GM18907 (cell line): ENCODE measurements around the gene IPO13.

Experiments
- ATAC-seq: cut with Tn5 transposase; IDR thresholded peaks from one replicate; pipeline ENCODE4 v1.9.1; 2021; ENCODE audit warnings: mild to moderate bottlenecking, moderate library complexity; ENCODE audit not compliant: unreplicated experiment

Gene IPO13

DNA sequence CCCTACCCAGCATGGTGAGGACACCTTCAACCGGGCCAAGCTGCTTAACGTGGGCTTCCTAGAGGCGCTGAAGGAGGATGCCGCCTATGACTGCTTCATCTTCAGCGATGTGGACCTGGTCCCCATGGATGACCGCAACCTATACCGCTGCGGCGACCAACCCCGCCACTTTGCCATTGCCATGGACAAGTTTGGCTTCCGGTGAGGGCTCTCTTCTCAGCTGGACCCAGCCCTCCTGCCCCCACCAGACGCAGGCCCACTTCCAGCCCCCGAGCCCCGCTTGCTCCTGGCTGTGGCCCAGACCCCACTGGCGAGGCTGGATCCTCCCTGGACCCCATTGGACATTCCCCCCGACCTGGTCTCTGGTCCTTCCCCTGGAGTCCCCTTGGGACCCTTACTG is 38.1 kb downstream of the IPO13 start:
- no peak for ATAC-seq

DNA sequence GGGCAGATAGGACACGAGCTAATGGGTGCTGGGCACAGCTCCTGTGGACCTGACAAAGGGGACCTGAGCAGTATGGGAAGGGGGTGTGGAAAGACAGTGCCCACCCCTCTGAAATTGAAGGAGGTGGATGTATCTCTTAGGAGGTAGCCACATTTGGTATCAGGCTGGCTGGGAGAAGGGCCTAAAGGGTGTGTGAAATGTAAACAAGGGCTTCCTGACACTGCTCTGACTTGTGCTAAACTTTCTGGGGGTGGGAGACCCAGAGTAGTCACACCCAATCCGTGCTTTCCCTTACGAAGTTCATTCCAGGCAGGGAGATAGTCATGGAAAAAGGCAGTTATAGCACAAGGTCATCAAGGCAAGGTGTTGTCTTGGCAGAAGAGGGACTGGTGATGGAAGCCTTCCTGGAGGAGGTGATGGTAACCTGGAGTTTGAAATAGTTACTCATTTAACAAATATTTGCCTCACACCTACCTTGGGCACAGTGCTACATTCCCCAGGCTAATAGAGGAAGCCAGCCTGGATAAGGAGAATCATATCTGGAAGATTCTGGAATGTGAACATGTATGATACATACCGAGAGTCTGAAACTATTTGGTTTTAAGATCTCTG is 39.3 kb downstream of the IPO13 start:
- ATAC-seq = no peak

DNA sequence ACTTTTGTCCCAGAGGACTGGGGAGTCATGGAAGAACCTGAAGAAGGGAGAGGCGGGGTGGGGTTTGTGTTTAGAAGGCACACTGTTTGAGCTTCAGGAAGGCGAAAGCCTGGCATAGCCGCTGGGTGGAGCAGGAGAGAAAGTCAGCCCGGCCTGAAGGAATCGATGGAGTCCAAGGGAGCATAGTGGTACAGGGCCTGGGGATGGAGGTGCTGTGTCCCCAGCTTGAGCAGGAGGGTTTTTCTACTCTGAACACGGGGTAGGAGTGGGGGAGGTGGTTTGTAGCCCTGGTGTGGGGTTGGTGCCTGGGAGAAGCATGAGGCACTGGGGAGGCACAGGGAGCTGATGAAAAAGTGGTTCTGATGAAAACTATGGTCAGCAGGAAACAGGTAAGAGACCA is 40.0 kb downstream of the IPO13 start:
- no peak for ATAC-seq

DNA sequence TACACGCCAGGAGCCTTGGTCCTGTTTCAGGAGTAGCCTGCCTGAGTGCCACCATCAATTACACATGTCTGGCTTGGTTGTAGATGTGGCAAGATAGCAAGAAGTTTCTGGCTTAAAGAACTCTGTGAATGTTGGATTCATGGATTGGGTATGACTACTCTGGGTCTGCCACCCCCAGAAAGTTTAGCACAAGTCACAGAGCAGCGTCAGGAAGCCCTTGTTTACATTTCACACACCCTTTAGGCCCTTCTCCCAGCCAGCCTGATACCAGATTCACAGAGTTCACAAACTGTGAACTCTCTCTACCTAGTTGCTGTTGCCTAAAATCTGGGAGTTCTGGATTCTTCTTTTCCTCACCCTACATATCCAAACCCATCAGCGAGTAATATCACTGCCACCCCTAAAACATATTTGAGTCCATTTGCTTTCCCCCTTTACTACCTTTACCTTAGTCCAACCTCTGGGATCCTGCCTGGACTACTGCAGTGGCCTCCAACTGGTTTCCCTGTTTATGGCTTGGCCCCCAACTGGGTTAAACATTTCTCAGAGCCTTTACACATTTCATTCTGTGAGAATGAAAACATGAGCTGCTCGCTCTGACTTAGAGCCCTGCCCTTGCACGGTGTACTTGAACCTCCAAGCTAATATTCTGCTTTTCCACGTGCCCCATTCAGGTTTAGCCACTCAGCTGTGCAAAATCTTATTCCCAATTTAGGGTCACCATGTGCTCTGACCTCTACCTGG is 40.6 kb downstream of the IPO13 start:
- no peak for ATAC-seq

DNA sequence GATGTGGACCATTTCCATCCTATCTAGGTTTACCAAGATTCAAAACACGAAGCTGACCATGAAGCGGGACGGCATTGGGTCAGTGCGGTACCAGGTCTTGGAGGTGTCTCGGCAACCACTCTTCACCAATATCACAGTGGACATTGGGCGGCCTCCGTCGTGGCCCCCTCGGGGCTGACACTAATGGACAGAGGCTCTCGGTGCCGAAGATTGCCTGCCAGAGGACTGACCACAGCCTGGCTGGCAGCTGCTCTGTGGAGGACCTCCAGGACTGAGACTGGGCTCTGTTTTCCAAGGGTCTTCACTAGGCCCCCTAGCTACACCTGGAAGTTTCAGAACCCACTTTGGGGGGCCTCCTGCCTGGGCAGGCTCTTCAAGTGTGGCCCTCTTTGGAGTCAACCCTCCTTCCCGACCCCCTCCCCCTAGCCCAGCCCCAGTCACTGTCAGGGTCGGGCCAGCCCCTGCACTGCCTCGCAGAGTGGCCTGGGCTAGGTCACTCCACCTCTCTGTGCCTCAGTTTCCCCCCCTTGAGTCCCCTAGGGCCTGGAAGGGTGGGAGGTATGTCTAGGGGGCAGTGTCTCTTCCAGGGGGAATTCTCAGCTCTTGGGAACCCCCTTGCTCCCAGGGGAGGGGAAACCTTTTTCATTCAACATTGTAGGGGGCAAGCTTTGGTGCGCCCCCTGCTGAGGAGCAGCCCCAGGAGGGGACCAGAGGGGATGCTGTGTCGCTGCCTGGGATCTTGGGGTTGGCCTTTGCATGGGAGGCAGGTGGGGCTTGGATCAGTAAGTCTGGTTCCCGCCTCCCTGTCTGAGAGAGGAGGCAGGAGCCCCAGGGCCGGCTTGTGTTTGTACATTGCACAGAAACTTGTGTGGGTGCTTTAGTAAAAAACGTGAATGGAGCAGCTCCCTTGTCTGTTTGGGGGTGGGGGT is 43.8 kb downstream of the IPO13 start:
- ATAC-seq = no peak

DNA sequence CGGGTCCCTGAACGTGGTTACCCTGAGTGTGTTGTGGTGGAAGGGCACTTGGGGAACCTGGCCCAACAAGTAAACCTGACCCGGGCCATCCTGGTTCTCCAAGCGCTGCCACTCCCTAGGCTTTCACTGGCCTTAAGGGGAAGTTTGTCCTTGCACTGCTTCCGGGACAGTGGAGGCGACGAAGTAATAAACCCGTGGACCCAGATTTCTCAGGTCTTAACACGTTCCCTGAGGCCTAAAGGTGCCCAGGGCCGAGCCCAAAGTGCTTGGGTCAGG is 44.4 kb downstream of the IPO13 start:
- no peak for ATAC-seq

DNA sequence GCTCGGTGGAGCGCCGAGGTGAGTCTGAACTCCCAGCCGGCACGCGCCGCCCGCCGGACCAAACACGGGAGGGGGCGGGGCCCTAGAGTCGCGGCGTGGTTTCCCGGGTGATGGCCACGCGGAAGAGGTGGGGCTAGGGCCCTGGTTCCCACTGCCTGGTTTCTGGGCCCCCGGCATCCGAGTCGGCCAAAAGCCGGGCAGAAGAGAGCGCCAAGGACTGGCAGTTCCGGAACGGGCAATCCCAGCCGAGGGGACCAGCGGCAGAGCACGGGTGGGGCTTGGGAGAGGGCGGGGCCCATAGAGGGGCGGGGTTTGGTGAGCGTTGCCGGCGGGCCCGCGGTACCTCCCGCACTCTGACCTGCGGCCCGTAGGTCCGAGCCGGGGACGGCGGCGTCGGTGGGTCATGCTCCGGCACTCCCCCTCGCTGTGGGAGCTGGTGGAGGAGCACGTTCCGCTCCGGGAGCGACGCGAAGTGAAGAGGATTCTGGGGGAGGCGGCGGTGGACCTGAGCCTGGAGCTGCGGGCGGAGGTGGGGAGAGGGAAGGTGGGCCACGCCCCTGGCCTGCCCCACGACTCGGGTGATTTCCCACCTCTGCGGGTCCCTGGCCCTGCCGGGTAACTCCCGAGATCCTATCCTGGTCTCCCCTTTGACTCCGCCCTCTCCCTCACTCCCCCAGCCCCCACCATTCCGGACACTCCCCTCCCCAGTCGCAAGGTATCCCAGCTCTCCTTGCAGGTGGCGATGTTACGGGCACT is 44.9 kb downstream of the IPO13 start, which contains the start of gene CCDC24:
CCDC24 (plus strand) TSS at position 124 of the 756 bp plus-strand sequence; CDS start at position 404, 280 bp downstream.
- peak; percentile 72 for ATAC-seq

DNA sequence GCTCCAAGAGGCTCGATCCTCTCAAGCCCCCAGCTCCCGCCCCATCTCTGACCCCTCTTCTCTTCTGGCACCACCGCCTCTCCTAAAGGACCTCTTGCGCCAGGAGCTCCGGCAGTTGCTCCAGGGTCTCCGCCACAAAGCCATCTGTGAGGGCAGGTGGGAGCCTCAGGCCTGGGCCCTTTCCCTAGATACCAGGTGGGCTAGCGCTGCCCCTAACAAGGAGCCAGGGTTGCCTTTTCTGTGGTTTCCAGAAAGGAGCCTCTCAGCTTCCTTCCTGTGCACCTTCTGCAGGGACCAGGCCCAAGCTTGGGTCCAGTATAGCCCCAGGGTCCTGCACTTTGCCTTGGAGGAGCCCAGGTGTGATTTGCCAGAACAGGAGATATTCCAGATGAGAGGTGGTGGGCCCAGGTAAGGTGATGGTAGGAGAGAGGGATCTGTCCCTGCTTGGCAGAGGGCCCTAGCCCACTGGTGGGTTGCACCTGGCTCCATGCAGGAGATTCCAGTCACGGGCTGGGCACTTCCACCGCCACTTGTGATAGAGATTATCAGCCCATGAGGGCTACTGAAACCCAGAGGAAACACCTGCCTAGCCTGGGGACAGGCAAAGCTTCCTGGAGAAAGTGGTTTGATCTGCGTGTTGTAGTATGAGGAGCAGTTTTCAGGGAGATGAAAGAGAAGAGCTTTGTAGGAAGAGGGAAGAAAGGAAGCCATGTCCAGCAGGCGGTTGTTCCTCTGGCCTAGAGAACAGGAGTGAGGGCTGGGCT is 45.7 kb downstream of the IPO13 start:
- ATAC-seq = no peak

DNA sequence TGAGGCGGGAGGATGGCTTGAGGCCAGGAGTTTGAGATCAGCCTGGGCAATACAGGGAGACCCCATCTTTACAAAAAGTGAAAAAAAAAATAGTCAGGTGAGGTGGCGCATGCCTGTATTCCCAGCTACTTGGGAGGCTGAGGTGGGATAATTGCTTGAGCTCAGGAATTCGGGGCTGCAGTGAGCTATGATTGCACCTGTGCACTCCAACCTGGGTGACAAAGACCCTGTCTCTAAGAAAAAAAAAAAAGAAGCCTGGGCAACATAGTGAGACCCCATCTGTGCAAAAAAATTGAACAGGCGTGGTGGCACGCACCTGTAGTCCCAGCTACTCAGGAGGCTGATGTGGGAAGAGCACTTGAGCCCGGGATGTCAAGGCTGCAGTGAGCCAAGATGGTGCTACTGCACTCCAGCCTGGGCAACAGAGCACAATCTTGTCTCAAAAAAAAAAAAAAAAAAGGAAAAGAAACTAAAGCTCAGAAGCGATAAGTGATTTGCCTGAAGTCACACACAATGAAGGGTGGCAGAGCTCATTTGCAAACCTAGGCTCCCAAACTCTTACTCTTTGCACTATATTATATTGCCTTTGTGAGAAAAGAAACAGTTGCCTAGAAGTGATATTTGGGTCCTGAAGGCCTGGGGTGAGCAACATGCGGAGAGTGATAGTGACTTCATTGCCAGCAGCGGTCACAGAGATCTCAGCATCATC is 46.6 kb downstream of the IPO13 start:
- ATAC-seq = no peak

DNA sequence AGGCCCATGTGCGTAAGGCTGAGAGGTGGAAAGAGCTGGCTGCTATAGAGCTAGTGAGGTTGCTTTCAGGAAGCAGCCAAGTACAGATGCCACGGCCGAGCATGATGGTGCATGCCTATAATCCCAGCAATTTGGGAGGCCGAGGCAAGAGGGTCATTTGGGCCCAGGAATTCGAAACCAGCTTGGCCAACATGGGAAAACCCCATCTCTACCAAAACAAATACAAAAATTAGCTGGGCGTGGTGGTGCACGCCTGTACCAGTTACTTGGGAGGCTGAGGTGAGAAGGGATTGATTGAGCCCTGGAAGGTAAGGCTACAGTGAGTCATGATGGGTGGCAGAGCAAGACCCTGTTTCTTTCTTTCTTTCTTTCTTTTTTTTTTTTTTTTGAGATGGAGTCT is 47.3 kb downstream of the IPO13 start:
- no peak for ATAC-seq

DNA sequence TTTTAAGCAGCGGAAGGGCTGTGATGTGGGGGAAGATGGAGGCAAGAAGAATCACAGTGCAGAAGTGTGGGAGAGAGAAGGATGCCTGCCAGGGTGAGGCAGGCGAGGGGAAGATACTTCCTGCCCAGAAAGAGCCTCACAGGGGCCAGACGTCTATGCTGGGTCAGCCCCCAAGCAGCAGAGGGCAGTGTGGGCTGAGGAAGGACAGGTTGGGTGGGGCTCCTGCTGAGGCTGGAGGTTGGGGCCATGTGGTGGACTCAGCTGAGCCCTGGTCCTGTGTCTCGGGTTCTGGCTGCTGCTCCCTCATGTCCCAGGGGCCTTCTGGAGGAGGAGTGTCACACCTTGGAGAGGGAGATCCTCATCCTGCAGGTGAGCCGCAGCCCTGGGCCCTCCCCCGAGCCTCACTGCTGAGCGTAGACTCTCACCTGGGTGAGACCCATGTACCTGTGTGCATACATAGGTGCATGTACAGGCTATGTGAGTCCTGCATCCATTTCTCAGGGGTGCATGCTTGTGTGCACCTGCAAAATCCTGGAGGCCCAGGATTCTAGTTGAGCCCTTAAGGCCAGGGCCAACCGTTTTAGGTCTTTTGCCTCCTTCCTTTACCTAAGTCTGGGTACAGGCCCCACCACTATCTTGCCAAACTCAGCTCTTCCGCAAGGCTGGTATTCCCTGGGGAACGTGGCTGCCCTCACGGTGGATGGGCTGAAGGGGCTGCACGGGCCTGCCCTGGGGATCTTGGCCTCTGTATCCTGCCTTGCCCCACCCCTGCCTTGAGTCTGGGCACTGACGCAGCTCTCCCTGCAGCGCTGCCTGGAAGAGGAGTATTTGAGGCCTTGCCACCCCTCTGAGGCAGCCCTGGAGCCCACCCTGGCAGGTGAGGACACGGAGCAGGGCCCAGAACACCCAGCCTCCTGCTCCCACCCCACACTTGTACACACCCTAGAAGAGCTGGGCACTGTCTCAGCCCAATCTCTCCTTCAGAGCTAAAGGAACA is 48.3 kb downstream of the IPO13 start:
- ATAC-seq = no peak

DNA sequence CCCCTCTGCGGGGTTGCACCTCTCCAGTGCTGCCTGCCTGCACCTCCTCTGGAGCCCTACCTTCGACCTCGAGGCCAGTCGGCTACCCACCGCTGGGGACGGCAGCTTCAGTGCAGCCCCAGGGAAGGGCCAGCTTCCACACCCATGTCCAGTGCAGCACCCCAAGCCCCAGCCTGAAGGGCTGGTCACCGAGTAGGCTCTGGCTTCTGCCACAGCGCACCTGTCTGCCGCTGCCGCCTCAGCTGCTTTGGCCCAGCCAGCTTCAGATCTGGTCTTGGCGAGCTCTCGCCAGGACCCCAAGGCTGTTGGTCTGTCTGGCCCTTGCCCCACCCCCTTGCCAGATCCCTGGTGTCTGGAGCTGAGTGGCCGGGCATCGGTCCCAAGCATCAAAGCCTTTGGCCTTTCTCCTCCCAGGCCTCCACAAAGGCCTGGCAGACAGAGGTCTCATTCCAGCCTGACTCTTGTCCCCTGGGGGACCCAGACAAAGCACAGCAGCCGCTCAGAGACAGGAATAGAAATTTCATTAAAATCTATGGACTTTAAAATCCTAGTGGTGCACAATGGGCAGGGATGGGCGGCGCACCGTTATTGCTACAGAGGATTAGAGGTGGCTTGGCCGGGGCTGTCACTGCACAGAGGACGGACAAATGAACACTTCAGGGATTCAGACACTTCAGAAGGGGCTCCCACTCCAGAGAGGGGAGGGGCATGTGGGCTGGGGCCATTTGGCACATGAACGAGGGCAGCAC is 49.4 kb downstream of the IPO13 start:
- ATAC-seq = no peak

DNA sequence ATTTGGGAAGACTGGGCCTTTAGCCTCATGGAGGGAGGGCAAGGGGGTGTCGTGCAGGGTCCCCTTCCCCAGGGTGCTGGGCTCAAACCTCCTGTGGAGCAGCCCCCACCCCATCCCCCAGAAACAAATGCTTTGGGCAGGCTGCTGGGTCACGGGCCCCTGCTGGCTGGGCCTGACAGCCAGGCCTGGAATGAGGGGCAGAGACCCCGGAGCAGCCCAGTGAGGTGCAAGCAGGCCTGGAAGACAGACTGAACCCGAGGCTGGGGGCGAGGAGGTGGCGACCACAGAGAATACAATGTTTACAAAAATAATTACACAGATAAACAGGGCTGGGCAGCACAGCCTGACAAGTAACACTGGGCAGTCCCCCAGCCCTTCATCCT is 50.0 kb downstream of the IPO13 start:
- no peak for ATAC-seq

DNA sequence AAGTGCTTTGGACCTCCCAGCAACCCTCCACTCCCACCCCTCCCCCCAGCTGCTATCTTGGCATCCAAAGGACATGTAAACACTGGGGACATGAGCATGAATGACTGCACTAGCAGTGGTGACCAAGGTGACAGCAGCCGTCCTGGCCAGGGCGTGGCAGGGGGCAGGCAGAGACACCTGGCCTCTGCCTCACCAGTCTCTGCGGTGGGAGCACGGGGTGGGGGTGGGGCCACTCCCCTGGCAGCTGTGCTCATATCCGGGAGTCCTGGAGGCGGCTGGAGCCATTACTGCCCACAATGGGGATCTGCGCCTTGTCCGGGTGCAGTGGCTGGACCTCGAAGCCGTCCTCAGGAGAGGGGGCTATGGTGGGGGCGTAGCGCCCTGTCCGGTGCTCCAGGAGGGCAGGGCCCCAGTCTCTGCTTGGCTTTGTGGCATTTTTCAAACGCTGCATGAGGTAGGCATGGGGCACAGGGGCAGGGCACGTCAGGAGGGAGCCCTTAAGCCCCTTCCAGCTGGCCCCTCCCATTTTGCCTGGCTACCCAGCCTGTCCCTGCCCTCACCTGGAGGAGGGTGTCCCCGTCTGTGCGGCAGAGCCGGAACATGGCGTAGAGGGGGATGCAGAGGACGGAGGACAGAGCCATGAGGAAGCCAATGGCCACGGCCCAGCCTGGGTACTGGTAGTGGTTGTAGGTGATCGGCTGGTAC is 50.7 kb downstream of the IPO13 start:
- no peak for ATAC-seq

DNA sequence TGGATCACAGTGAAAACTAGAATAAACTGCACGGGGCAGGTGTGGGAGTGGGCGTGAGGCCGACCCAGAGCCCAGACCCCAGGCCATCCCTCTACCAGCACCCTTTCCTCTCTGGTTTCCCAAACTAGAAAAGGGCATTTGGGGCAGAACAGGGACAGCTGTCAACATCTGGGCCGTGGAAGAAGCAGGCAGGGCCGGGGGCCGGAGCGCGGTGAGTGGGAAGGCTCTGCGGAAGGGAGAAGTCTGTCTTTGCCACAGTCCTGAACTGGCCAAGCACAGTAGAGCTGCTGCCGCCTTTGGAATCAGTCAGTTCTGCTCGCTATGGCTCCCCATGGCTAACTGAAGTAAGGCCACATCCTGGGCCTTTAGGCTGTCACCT is 51.2 kb downstream of the IPO13 start:
- no peak for ATAC-seq

DNA sequence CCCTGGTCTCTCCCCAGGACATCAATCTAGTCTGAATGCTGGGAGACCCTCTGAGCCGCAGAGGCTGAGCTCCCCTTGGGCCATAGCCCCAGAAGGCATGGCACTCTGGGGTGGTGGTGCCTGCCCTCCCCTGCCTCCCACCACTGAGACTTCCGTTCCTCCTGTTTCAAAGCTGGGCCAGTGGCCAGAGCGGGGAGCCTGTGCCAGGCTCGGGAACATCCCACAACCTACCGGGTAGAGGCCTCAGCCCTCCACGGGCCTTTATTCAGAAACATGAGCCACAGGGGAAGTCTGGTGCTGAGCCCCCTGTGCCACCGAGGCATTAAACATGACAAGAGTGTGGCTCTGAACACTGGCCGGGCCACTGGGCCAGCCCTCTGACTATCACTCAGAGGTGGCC is 52.7 kb downstream of the IPO13 start:
- no peak for ATAC-seq

DNA sequence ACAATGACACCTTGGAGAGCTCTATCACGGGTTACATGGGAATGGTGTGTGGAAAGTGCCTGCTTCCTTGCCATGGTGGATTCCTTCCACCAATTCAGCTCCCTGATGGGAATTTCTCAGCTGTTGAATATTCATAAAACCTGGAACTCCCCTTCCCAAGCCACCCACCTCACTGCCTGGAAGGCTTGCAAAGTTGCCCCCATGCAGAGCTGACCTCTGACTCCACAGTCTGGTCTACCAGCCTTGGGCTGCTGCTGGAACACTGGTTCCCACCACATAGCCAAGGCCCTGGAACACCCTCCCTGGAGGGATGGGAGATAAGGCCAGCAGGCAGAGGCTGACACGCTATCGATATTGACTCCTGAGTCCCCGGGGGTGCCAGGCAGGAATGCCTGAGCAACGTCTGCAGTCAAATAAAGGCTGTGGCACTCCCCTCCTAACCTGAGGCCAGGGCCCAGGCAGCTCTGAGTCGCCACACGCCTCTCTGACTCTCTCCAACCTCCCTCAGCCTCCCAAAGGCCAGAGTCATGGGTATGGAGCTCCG is 53.4 kb downstream of the IPO13 start:
- ATAC-seq = no peak
